HG02981 (cell line): ENCODE measurements around the gene REXO1.

Experiments
- ATAC-seq: cut with Tn5 transposase; IDR thresholded peaks from one replicate; pipeline ENCODE4 v1.9.1; 2021; ENCODE audit warnings: mild to moderate bottlenecking, moderate library complexity; ENCODE audit not compliant: unreplicated experiment

REXO1 gene

GRCh38 chr19:1851654-1852580, 3.6 kb upstream of the REXO1 start:
- ATAC-seq: no peak

- no peak for ATAC-seq
These were observed 2.7 kb upstream of the REXO1 start for GRCh38 chr19:1850809-1851653.

GRCh38 chr19:1849886-1850398, 1.7 kb upstream of the REXO1 start:
- ATAC-seq: no peak

- no peak for ATAC-seq
These were observed 820 bp upstream of the REXO1 start for GRCh38 chr19:1849132-1849474.

- ATAC-seq: peak; percentile 21
These were observed 442 bp downstream of the REXO1 start for GRCh38 chr19:1847684-1848398.

GRCh38 chr19:1847348-1847683, 967 bp downstream of the REXO1 start:
- no peak for ATAC-seq

GRCh38 chr19:1846517-1847204, 1.6 kb downstream of the REXO1 start:
- ATAC-seq: no peak

GRCh38 chr19:1845642-1846041, 2.6 kb downstream of the REXO1 start:
- ATAC-seq: no peak

- no peak for ATAC-seq
These were observed 3.2 kb downstream of the REXO1 start for GRCh38 chr19:1845125-1845515.

- no peak for ATAC-seq
These were observed 3.7 kb downstream of the REXO1 start for GRCh38 chr19:1844513-1845124.

GRCh38 chr19:1843646-1844394, 4.5 kb downstream of the REXO1 start:
- no peak for ATAC-seq

GRCh38 chr19:1843116-1843515, 5.2 kb downstream of the REXO1 start:
- no peak for ATAC-seq

- ATAC-seq: no peak
These were observed 6.9 kb downstream of the REXO1 start for GRCh38 chr19:1841209-1841924.

- ATAC-seq: no peak
These were observed 7.7 kb downstream of the REXO1 start for GRCh38 chr19:1840541-1841115.

- ATAC-seq: no peak
These were observed 8.4 kb downstream of the REXO1 start for GRCh38 chr19:1839658-1840540.

GRCh38 chr19:1837625-1838105, 10.6 kb downstream of the REXO1 start:
- ATAC-seq: no peak

GRCh38 chr19:1837222-1837565, 11.1 kb downstream of the REXO1 start:
- no peak for ATAC-seq
